Measurements from ENCODE around the gene SORBS2.

DNA sequence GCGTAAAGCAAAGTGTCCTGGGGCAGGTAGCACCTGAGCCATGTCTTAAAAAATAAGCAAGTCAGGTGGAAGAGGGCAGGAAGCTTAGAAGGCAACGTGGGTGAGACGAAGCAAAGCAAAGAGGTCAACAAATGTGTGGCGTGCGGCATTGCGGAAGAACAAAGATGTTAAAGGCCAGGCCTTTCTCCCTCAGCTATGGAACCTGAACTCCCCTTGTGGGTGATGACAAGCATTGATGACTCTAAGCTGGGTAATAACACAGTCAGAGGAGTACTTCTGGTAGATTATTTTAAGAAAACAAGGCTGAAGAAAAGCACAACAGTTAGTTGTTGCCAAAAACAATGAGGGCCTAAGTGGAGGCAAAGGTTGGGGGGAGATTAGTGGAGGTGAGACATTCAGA is 29.0 kb upstream of the SORBS2 start:
- TF ChIP-seq POLR2A (IDR thresholded peaks at IDR 0.05; ENCODE audit: extremely low read depth, insufficient read length) (no peak), MYC (IDR thresholded peaks at IDR 0.05; ENCODE audit: low read depth, low read length) (no peak)
- TF ChIP-seq, protein P1, sequence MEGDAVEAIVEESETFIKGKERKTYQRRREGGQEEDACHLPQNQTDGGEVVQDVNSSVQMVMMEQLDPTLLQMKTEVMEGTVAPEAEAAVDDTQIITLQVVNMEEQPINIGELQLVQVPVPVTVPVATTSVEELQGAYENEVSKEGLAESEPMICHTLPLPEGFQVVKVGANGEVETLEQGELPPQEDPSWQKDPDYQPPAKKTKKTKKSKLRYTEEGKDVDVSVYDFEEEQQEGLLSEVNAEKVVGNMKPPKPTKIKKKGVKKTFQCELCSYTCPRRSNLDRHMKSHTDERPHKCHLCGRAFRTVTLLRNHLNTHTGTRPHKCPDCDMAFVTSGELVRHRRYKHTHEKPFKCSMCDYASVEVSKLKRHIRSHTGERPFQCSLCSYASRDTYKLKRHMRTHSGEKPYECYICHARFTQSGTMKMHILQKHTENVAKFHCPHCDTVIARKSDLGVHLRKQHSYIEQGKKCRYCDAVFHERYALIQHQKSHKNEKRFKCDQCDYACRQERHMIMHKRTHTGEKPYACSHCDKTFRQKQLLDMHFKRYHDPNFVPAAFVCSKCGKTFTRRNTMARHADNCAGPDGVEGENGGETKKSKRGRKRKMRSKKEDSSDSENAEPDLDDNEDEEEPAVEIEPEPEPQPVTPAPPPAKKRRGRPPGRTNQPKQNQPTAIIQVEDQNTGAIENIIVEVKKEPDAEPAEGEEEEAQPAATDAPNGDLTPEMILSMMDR (IDR thresholded peaks at IDR 0.05; ENCODE audit: low read depth, low read length): no peak
- TF ChIP-seq, protein P2, sequence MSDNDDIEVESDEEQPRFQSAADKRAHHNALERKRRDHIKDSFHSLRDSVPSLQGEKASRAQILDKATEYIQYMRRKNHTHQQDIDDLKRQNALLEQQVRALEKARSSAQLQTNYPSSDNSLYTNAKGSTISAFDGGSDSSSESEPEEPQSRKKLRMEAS (IDR thresholded peaks at IDR 0.05; ENCODE audit: low read depth, low read length): no peak

All from NB4 (cell line).